ENCODE data around the gene CTSL.

The CTSL gene

GRCh38 chr9:87698069-87698809 is 27.7 kb upstream of the CTSL start:
- H3K27ac ChIP-seq, result no peak overlapping the region
- no peak for DNase-seq (ENCODE audit: low read depth, low spot score)

- DNase-seq (ENCODE audit: low read depth, low spot score), result no peak
Observed at GRCh38 chr9:87699835-87700234, 26.1 kb upstream of the CTSL start.

GRCh38 chr9:87701491-87701890 is 24.4 kb upstream of the CTSL start:
- H3K27ac ChIP-seq, result no peak overlapping the region
- DNase-seq (ENCODE audit: low read depth, low spot score), result no peak

More at GRCh38 chr9:87699835-87700234, 26.1 kb upstream of the CTSL start:
- H3K27ac ChIP-seq, result peak overlapping the region; percentile 26

GRCh38 chr9:87701931-87702421 is 23.9 kb upstream of the CTSL start:
- H3K27ac ChIP-seq, result no peak overlapping the region
- DNase-seq (ENCODE audit: low read depth, low spot score), result no peak

- H3K27ac ChIP-seq, result no peak overlapping the region
- no peak for DNase-seq (ENCODE audit: low read depth, low spot score)
Observed at GRCh38 chr9:87702921-87703320, 23.0 kb upstream of the CTSL start.

- DNase-seq (ENCODE audit: low read depth, low spot score), result no peak
Observed at GRCh38 chr9:87703636-87704276, 22.2 kb upstream of the CTSL start.

GRCh38 chr9:87704342-87704741 is 21.6 kb upstream of the CTSL start:
- no peak for DNase-seq (ENCODE audit: low read depth, low spot score)
- H3K27ac ChIP-seq, result no peak overlapping the region

More at GRCh38 chr9:87703636-87704276, 22.2 kb upstream of the CTSL start:
- no peak overlapping the region for H3K27ac ChIP-seq

- H3K27ac ChIP-seq, result no peak overlapping the region
- DNase-seq (ENCODE audit: low read depth, low spot score), result no peak
Observed at GRCh38 chr9:87706066-87706739, 19.7 kb upstream of the CTSL start.

GRCh38 chr9:87707805-87708506 is 18.0 kb upstream of the CTSL start:
- DNase-seq (ENCODE audit: low read depth, low spot score), result no peak
- no peak overlapping the region for H3K27ac ChIP-seq

- no peak overlapping the region for H3K27ac ChIP-seq
- DNase-seq (ENCODE audit: low read depth, low spot score), result no peak
Observed at GRCh38 chr9:87708546-87708945, 17.4 kb upstream of the CTSL start.

GRCh38 chr9:87708986-87709728 is 16.8 kb upstream of the CTSL start:
- no peak for DNase-seq (ENCODE audit: low read depth, low spot score)
- H3K27ac ChIP-seq, result no peak overlapping the region

GRCh38 chr9:87710443-87710842 is 15.5 kb upstream of the CTSL start:
- no peak for DNase-seq (ENCODE audit: low read depth, low spot score)
- no peak overlapping the region for H3K27ac ChIP-seq

- H3K27ac ChIP-seq, result peak overlapping the region; percentile 45
- DNase-seq (ENCODE audit: low read depth, low spot score), result no peak
Observed at GRCh38 chr9:87711857-87712800, 13.8 kb upstream of the CTSL start.

GRCh38 chr9:87712801-87713277 is 13.1 kb upstream of the CTSL start:
- DNase-seq (ENCODE audit: low read depth, low spot score), result no peak
- H3K27ac ChIP-seq, result peak overlapping the region; percentile 84

GRCh38 chr9:87713278-87713987 is 12.5 kb upstream of the CTSL start:
- H3K27ac ChIP-seq, result peak overlapping the region; percentile 84
- DNase-seq (ENCODE audit: low read depth, low spot score), result peak; percentile 78

GRCh38 chr9:87713988-87714330 is 12.0 kb upstream of the CTSL start:
- no peak for DNase-seq (ENCODE audit: low read depth, low spot score)
- peak overlapping the region; percentile 84 for H3K27ac ChIP-seq

GRCh38 chr9:87714819-87715218 is 11.1 kb upstream of the CTSL start:
- peak overlapping the region; percentile 84 for H3K27ac ChIP-seq
- DNase-seq (ENCODE audit: low read depth, low spot score), result peak; percentile 22

GRCh38 chr9:87716141-87716540 is 9.8 kb upstream of the CTSL start:
- no peak overlapping the region for H3K27ac ChIP-seq
- no peak for DNase-seq (ENCODE audit: low read depth, low spot score)

Data from epithelial cell of prostate (primary cell).